Lung (tissue), 12 donors: ENCODE results near the gene RAB21. TPM values are rescaled to one million over a fixed set of nuclear protein-coding genes. Genes with fewer than 3 reads are reported as not detected.

Experiments
- ATAC-seq: fragments of 200-7000 bp; cut with Tn5 transposase; one replicate; pipeline ENCODE4 v1.9.1; 2020; ENCODE audit warnings: moderate number of reproducible peaks; ENCODE audit not compliant: insufficient read depth, low FRiP score
- DNase-seq, 3 donors: peaks; one replicate each; pipeline ENCODE4 v3.0.0-alpha.2; 2013 to 2017
- H3K27ac ChIP-seq, 2 donors: one replicate each; pipeline ENCODE4 v1.5.1; 2013; ENCODE audit warnings: mild to moderate bottlenecking in 2 of 2, moderate library complexity in 2 of 2, control low read depth in 1 of 2, inconsistent platforms in 1 of 2, low read depth in 1 of 2, low read length in 1 of 2
- H3K27me3 ChIP-seq, 3 donors: one replicate each; pipeline ENCODE4 v1.5.1; 2013; ENCODE audit warnings: low read length in 2 of 3; ENCODE audit not compliant: control insufficient read depth in 3 of 3, insufficient read depth in 3 of 3
- H3K36me3 ChIP-seq, 4 donors: one replicate each; pipeline ENCODE4 v1.5.1; 2013; ENCODE audit warnings: low read length in 4 of 4, mild to moderate bottlenecking in 1 of 4, moderate library complexity in 1 of 4; ENCODE audit not compliant: control insufficient read depth in 4 of 4, insufficient read depth in 4 of 4
- H3K4me1 ChIP-seq, 5 donors: one replicate each; pipeline ENCODE4 v1.5.1; 2013; ENCODE audit warnings: low read length in 5 of 5, mild to moderate bottlenecking in 2 of 5, moderate library complexity in 1 of 5; ENCODE audit not compliant: control insufficient read depth in 5 of 5, insufficient read depth in 5 of 5
- H3K4me3 ChIP-seq: one replicate; pipeline ENCODE4 v1.5.1; 2013; ENCODE audit warnings: mild to moderate bottlenecking, control low read depth, moderate library complexity
- H3K9ac ChIP-seq, 2 donors: one replicate each; pipeline ENCODE4 v1.5.1; 2013; ENCODE audit warnings: low read length in 2 of 2, control low read depth in 1 of 2; ENCODE audit not compliant: insufficient read depth in 1 of 2
- H3K9me3 ChIP-seq, 4 donors: one replicate each; pipeline ENCODE4 v1.5.1; 2013; ENCODE audit warnings: low read length in 3 of 4, mild to moderate bottlenecking in 1 of 4, moderate library complexity in 1 of 4; ENCODE audit not compliant: control insufficient read depth in 4 of 4, insufficient read depth in 3 of 4
- WGBS, 2 donors: extraction: QIAGEN DNeasy Blood & Tissue Kit; methylation state at CpG; one replicate each; pipeline ENCODE4 v1.1.7; 2013; 5-methylcytosine and 5-hydroxymethylcytosine counted together
- polyA plus RNA-seq, 2 donors: library from polyadenylated mRNA; stranded (reverse); fragments of 200-250 nt; gene quantifications; one replicate each; pipeline ENCODE4 v1.2.1, GENCODE V29; 2013
- total RNA-seq, 2 donors: library from RNA; depleted of rRNA in 1 of 2; stranded (reverse); fragments of >200 nt in 1 of 2; gene quantifications; one replicate each; pipeline ENCODE4 v1.2.1, GENCODE V29; 2014 to 2021
- TF ChIP-seq, protein P1 (sequence below): IDR thresholded peaks from 2 replicates; pipeline ENCODE4 v1.5.1; 2012; ENCODE audit warnings: mild to moderate bottlenecking; ENCODE audit errors: control extremely low read depth, extremely low read depth
- donor health status: control.
- donor health status: control.
- donor health status: Bipolar disorder and iron deficiency.
- donor health status: healthy.
- donor health status: DM: yes; HTN: yes; CAD: no.

Gene RAB21
- total and polyA plus RNA-seq, 4 donors = 11.8 to 58.5 (median 50.7) TPM

DNA sequence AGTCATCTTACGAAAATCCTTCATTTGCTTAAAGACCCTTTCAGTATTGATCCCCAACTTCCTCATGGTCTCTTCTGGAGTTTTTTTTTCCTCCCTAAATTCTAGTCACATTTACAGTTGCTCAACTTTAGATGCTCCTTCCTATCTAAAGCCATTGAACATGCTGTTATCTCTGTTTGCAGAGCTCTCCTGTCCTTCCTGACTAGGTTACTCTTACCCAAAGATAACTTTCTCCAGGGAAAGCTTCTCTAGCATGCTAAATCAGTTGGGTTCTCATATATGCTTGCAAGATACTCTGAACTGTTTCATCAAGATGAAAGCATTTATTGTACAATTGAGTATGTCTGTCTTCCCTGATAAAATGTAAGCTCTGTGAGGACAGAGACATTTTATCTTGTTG lies 1.8 kb upstream of the RAB21 start:
- TF ChIP-seq, protein P1, sequence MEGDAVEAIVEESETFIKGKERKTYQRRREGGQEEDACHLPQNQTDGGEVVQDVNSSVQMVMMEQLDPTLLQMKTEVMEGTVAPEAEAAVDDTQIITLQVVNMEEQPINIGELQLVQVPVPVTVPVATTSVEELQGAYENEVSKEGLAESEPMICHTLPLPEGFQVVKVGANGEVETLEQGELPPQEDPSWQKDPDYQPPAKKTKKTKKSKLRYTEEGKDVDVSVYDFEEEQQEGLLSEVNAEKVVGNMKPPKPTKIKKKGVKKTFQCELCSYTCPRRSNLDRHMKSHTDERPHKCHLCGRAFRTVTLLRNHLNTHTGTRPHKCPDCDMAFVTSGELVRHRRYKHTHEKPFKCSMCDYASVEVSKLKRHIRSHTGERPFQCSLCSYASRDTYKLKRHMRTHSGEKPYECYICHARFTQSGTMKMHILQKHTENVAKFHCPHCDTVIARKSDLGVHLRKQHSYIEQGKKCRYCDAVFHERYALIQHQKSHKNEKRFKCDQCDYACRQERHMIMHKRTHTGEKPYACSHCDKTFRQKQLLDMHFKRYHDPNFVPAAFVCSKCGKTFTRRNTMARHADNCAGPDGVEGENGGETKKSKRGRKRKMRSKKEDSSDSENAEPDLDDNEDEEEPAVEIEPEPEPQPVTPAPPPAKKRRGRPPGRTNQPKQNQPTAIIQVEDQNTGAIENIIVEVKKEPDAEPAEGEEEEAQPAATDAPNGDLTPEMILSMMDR = no peak
- Histone ChIP-seq H3K27ac (no peak overlapping the region), H3K4me1 (peaks cover 2 to 22% (median 9%) of the 10 kb centered on the region in 5 donors), H3K27me3 (peaks cover 0 to 19% (median 3%) of the 10 kb centered on the region in 3 donors), H3K9ac (no peak overlapping the region), H3K9me3 (no peaks in the 10 kb centered on the region), H3K36me3 (no peaks in the 10 kb centered on the region), H3K4me3 (no peak overlapping the region)
- no peak for DNase-seq
- WGBS, 2 donors = 87 to 91% methylated on average over 1 of the region's 1 CpG
- ATAC-seq = no peak

DNA sequence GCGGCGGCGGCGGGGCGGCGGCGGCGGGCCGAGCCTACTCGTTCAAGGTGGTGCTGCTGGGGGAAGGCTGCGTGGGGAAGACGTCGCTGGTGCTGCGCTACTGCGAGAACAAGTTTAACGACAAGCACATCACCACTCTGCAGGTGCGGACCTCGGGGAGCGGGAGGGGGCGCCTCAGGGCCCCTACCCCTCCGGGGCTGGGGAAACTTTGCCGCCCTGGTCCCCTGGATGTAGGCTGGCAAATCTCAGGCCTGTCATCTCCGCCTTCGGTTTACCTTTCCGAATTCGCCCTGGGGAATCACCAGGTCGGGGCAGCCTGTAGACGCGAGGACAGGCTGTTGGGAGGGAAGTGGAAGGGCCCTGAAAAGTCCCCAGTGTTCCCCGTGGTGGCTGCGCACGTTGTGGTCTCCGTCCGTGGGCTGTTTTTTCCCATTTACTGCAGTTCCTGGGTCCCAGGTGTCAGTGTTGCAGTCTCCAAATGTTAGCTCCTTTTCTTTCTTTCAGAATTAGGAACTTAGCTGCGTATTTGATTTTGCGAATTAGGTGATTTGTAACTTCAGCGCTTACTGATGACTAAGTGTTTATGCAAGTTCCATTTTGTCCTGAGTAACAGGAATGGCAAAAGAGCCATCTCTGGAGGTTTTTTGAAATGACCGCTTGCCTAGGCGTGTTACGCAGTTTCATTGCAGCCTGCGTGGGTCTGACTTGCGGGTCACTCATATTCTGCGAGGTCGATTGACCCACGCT lies 656 bp downstream of the RAB21 start:
- Histone ChIP-seq H3K27me3 (peaks cover 0 to 4% (median 0%) of the 10 kb centered on the region in 3 donors), H3K9me3 (peaks cover 0 to 8% (median 4%) of the 10 kb centered on the region in 4 donors), H3K27ac (peak overlapping the region; percentile 98 to 99), H3K9ac (peak overlapping the region; percentile 81), H3K36me3 (peaks cover 0 to 11% (median 5%) of the 10 kb centered on the region in 4 donors), H3K4me3 (peak overlapping the region; percentile 66), H3K4me1 (peaks cover 2 to 22% (median 10%) of the 10 kb centered on the region in 5 donors)
- 1% methylated on average over 36 to 45 of the region's 45 CpGs for WGBS, 2 donors
- DNase-seq (peak; percentile 56 to 67 (median 59)), ATAC-seq (peak; percentile 28)
- TF ChIP-seq, protein P1 = no peak

DNA sequence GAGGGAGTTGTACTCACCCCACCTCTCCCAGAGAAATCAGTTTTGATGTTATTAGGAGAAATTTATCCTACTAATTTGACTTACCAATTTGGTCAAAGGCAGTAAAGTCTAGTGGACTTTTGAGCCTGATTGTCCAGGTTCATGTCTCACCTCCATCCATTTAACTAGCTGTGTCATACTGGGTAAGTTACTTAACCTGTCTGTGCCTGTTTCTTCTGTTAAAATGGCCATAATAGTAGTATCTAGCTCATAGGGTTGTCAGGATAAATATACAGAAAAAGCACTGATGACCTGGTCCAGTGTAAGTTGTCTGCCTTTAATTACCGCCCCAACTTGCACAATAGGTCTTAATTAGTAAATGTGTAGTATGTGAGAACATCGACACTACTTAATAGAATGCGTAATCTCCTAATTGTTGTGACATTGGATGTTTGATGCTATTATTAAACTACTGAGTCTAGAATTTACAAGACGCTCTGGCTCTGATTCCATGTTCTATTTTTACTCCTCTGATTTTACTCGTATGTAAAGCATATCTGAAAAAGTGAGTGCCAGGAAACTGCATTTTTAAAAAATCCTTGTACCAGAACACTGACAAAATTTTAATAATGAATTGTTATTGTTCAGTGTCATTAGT lies 1.5 kb downstream of the RAB21 start:
- H3K27ac ChIP-seq = peak overlapping the region; percentile 98 to 99
- H3K9ac ChIP-seq = peak overlapping the region; percentile 81
- ATAC-seq (no peak), DNase-seq (peak in 2 of 3 donors; percentile 34 to 54)
- 43 to 56% methylated on average over 5 of the region's 5 CpGs for WGBS, 2 donors
- TF ChIP-seq, protein P1 = no peak
- H3K36me3 ChIP-seq = peaks cover 0 to 13% (median 6%) of the 10 kb centered on the region in 4 donors
- H3K27me3 ChIP-seq = peaks cover 0 to 4% (median 0%) of the 10 kb centered on the region in 3 donors
- peaks cover 2 to 22% (median 10%) of the 10 kb centered on the region in 5 donors for H3K4me1 ChIP-seq
- H3K4me3 ChIP-seq = peak overlapping the region; percentile 66
- H3K9me3 ChIP-seq = peaks cover 0 to 13% (median 5%) of the 10 kb centered on the region in 4 donors
